Testis (tissue), 2 donors: ENCODE measurements around the gene ADAMTSL1.

Experiments used
- POLR2A ChIP-seq: fragments of 450-650 bp; IDR thresholded peaks from one replicate; pipeline ENCODE4 v1.6.1; 2017; ENCODE audit warnings: antibody characterized with exemption, mild to moderate bottlenecking, moderate library complexity
- TF ChIP-seq, protein P1 (sequence below), 3 experiments: fragments of 450-650 bp in 2 of 3; fragments of 200-600 bp in 1 of 3; sonication (generic) in 1 of 3; IDR thresholded peaks; one replicate each; pipeline ENCODE4 v1.5.1; 2016 to 2019; ENCODE audit warnings: antibody characterized with exemption in 3 of 3, mild to moderate bottlenecking in 2 of 3, moderate library complexity in 1 of 3

DNA sequence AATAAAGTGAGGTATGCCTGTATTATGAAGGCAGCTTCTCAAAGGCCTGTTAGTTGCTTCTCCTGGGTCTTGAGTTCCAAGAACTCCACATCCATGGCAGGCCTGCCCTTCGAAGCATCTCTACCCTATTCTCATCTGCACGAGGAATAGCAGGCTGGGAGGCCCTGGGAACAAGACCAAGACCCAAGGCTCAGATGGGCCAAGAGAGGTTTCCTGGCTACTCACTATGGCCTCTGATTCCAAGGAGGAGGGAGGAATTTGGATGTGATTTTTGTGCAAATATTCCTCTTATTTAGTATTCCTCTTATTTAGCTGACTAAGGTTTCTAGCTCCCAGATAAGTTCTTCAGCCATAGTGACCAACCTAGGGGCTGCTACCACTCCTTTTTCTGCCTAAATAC lies 407.8 kb downstream of the ADAMTSL1 start:
- TF ChIP-seq POLR2A = no peak
- TF ChIP-seq, protein P1, sequence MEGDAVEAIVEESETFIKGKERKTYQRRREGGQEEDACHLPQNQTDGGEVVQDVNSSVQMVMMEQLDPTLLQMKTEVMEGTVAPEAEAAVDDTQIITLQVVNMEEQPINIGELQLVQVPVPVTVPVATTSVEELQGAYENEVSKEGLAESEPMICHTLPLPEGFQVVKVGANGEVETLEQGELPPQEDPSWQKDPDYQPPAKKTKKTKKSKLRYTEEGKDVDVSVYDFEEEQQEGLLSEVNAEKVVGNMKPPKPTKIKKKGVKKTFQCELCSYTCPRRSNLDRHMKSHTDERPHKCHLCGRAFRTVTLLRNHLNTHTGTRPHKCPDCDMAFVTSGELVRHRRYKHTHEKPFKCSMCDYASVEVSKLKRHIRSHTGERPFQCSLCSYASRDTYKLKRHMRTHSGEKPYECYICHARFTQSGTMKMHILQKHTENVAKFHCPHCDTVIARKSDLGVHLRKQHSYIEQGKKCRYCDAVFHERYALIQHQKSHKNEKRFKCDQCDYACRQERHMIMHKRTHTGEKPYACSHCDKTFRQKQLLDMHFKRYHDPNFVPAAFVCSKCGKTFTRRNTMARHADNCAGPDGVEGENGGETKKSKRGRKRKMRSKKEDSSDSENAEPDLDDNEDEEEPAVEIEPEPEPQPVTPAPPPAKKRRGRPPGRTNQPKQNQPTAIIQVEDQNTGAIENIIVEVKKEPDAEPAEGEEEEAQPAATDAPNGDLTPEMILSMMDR (IDR thresholded peaks at IDR 0.05) = no peak
